GM18519 (cell line): Measurements from ENCODE around the gene LAMA2.

ENCODE experiments used
- ATAC-seq: cut with Tn5 transposase; IDR thresholded peaks from one replicate; pipeline ENCODE4 v1.9.1; 2021; ENCODE audit warnings: mild to moderate bottlenecking, moderate library complexity; ENCODE audit not compliant: unreplicated experiment, low FRiP score

Gene LAMA2

GRCh38 chr6:129251669-129252376 is 368.9 kb downstream of the LAMA2 start:
- ATAC-seq = peak; percentile 89

- ATAC-seq = no peak
Observed at GRCh38 chr6:129252377-129253071, 369.6 kb downstream of the LAMA2 start.

GRCh38 chr6:129253242-129253641 is 370.3 kb downstream of the LAMA2 start:
- no peak for ATAC-seq

- ATAC-seq = no peak
Observed at GRCh38 chr6:129253727-129254126, 370.8 kb downstream of the LAMA2 start.

- no peak for ATAC-seq
Observed at GRCh38 chr6:129257196-129257595, 374.3 kb downstream of the LAMA2 start.

GRCh38 chr6:129262661-129263060 is 379.7 kb downstream of the LAMA2 start:
- ATAC-seq = no peak

GRCh38 chr6:129263176-129263575 is 380.2 kb downstream of the LAMA2 start:
- no peak for ATAC-seq

GRCh38 chr6:129264480-129265045 is 381.6 kb downstream of the LAMA2 start:
- ATAC-seq = no peak

GRCh38 chr6:129267028-129267427 is 384.1 kb downstream of the LAMA2 start:
- no peak for ATAC-seq

- ATAC-seq = no peak
Observed at GRCh38 chr6:129269076-129269475, 386.1 kb downstream of the LAMA2 start.

GRCh38 chr6:129269891-129270290 is 387.0 kb downstream of the LAMA2 start:
- no peak for ATAC-seq

GRCh38 chr6:129270450-129270849 is 387.5 kb downstream of the LAMA2 start:
- ATAC-seq = no peak

GRCh38 chr6:129273161-129273560 is 390.2 kb downstream of the LAMA2 start:
- ATAC-seq = no peak

- no peak for ATAC-seq
Observed at GRCh38 chr6:129276461-129276860, 393.5 kb downstream of the LAMA2 start.

GRCh38 chr6:129276986-129277385 is 394.0 kb downstream of the LAMA2 start:
- no peak for ATAC-seq

GRCh38 chr6:129279343-129280292 is 396.7 kb downstream of the LAMA2 start:
- no peak for ATAC-seq

- ATAC-seq = no peak
Observed at GRCh38 chr6:129280293-129280644, 397.3 kb downstream of the LAMA2 start.

- ATAC-seq = no peak
Observed at GRCh38 chr6:129280749-129281148, 397.8 kb downstream of the LAMA2 start.

- no peak for ATAC-seq
Observed at GRCh38 chr6:129281168-129281796, 398.3 kb downstream of the LAMA2 start.

- no peak for ATAC-seq
Observed at GRCh38 chr6:129282019-129282418, 399.1 kb downstream of the LAMA2 start.
